HG03196 (cell line): Measurements from ENCODE around the gene PCSK6.
"Not testable (repeated sequence)": the region's sequence is repeated elsewhere in the genome, so short reads cannot be mapped to it uniquely, and the experiment has no call there.

Experiments
- ATAC-seq: cut with Tn5 transposase; IDR thresholded peaks from one replicate; pipeline ENCODE4 v1.9.1; 2021; ENCODE audit not compliant: unreplicated experiment

The PCSK6 gene

GRCh38 chr15:101293122-101293521, 196.4 kb downstream of the PCSK6 start:
- no peak for ATAC-seq

- no peak for ATAC-seq
Observed at GRCh38 chr15:101288905-101289513, 200.5 kb downstream of the PCSK6 start.

DNA sequence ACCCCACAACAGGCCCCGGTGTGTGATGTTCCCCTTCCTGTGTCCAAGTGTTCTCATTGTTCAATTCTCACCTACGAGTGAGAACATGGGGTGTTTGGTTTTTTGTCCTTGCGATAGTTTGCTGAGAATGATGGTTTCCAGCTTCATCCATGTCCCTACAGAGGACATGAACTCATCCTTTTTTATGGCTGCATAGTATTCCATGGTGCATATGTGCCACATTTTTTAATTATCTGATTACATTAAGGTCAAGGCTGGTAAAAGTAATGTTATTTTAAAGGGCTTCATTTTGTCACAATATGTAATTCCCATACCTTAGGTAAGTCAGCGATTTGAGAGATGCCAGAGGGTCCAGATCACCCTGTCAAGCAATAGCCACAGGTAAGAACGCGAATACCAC, 202.2 kb downstream of the PCSK6 start:
- not testable (repeated sequence) for ATAC-seq

GRCh38 chr15:101286471-101287114, 202.9 kb downstream of the PCSK6 start:
- no peak for ATAC-seq

- ATAC-seq: no peak
Observed at GRCh38 chr15:101283931-101284330, 205.6 kb downstream of the PCSK6 start.

DNA sequence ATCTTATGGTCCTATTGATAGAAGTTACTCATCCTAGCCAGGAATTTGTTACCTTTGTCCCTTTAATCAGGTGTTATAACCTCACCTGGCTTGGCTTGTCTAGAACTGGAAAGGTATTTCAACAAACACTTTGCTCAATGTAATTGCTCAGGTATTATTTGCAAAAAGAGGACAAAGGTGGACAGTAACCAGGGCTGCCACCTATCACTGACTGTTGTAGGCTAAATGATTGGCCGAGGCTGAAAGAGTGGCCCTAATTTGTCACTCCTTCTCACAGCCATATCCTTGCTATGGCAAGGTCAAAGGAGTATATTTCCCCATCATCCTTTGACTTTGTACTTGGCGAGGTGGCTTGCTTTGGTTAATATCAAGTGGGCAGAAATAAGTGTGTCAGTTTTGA, 209.5 kb downstream of the PCSK6 start:
- no peak for ATAC-seq

DNA sequence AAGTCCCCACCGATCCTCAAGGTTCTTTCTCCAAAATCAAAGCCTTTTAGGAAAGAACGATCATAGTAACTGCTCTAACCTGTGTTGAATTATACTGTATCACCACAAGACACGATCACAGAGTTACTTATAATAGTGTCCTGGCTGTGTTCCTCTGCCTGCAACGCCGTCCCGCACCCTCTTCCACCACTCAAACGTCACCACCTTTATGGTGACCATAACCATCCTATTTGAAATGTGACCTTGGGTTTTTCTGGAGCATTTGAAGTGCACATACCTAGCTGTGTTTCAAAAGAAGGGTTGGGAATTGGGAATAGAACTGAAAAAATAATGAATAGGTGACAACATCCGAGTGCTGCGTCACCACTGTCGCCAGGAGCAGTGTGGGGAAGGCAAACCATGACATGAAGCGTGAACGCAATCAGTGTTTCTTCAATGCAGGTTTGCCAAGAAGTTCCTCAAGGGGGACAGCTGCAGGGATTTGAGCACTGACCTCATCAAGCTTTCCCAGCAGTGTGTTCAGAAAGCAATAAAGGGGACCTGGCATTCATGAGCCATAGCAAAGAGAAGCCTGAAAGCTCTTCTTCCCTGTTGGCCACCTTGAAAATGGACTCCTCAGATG, 211.5 kb downstream of the PCSK6 start:
- no peak for ATAC-seq

GRCh38 chr15:101277038-101277822, 212.3 kb downstream of the PCSK6 start, which contains the start of gene SELENOS:
Gene SELENOS, minus strand, starts transcription at chr15:101277485. Its CDS starts 68 bp downstream, at chr15:101277417.
- ATAC-seq: peak; percentile 88

- ATAC-seq: peak; percentile 27
Observed at GRCh38 chr15:101276501-101277037, 212.9 kb downstream of the PCSK6 start.

DNA sequence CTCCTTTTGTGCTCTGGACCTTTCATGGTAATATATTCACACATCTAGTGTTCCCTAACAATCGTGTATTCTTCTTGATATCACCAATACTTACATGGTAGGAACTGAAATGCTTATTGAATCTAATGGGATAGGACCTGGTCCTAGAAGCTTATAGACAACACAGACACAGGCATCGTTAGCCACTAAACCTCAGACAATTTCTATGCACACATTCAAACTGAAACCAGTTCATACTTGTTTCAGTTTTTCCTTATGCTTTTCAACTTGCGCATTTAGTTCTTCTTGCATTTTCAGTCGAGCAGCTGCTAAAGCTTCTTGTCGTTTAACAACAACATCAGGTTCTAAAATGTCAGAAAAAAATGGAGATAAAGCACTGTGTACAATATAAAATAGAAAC, 214.5 kb downstream of the PCSK6 start:
- ATAC-seq: no peak

- no peak for ATAC-seq
Observed at GRCh38 chr15:101273534-101273933, 216.0 kb downstream of the PCSK6 start.

DNA sequence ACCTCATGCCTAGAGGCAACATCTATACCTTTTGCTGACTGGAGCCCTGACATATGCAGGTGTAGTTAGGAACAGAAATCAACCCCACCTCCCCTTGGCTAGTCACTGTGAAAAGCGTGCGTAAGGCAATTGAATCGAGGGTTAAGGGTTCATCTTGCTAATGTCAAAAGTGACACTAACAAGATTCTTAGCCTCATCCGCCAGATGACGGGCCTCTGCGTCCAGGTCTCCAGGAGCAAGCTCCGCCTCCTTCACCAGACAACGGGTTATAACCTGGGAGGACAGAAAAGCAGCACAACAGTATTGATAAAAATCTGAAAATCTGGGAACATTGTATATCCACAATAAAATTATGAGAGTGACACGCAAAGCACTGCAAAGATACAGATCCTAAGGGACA, 216.9 kb downstream of the PCSK6 start:
- ATAC-seq: no peak

- ATAC-seq: no peak
Observed at GRCh38 chr15:101269479-101270223, 219.9 kb downstream of the PCSK6 start.

- ATAC-seq: no peak
Observed at GRCh38 chr15:101267320-101268104, 222.0 kb downstream of the PCSK6 start.

DNA sequence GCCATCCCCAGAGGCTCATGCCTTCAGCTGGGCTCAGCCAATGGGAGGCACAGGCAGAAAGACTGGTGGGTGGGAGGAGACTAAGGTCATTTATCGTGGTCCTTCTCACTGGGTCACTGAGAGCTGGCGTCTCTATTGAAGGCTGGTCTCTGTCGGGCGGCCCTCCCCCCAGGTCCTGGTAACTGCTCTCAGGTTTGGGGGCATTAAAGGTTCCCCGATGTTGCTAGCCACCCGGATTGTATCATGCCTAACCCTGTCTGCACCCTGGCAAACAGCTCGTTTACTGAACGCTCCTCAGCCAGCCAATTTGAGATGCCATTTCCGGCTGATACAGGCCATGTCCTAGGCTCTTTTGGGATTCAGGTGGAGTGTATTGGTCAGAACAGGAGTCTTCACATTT, 222.7 kb downstream of the PCSK6 start:
- ATAC-seq: no peak

GRCh38 chr15:101266034-101266433, 223.5 kb downstream of the PCSK6 start:
- no peak for ATAC-seq

- no peak for ATAC-seq
Observed at GRCh38 chr15:101264911-101265641, 224.4 kb downstream of the PCSK6 start.

DNA sequence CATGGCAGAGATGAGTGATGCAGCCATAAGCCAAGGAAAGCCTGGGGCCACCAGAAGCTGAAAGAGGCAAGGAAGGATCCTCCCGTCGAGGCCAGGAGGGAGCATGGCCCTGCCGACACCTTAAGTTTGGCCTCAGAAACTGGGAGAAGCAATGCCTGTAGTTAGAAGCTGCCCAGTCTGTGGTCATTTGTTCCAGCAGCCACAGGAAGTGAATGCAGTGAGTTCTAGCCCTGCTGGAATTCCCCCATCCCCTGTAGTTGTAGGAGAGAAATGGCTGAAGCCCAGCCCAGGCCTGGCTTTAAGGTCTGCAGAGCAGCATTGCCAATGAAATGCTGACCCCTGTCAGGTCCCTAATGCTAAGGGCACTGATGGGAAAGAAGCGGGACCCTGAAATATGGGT, 225.5 kb downstream of the PCSK6 start:
- ATAC-seq: no peak

GRCh38 chr15:101262551-101262950, 227.0 kb downstream of the PCSK6 start:
- no peak for ATAC-seq
